Measurements from ENCODE around the gene VEPH1. TPM values are rescaled to one million over a fixed set of nuclear protein-coding genes. Genes with fewer than 3 reads are reported as not detected.
"Not testable (repeated sequence)": the region's sequence is repeated elsewhere in the genome, so short reads cannot be mapped to it uniquely, and the experiment has no call there.

VEPH1 gene
- total RNA-seq, 2 experiments from 2014 or later = not detected

- H3K4me3 Mint-ChIP-seq; H3K27ac Mint-ChIP-seq; DNase-seq; CTCF ChIA-PET; ATAC-seq; H3K9me3 Mint-ChIP-seq (ENCODE audit: low read depth); H3K27me3 Mint-ChIP-seq; H3K4me1 Mint-ChIP-seq; H3K36me3 Mint-ChIP-seq: not testable (repeated sequence)
These were observed 154.7 kb downstream of the VEPH1 start for GRCh38 chr3:157348304-157349075.

- H3K4me3 Mint-ChIP-seq = no peak overlapping the region
- CTCF ChIA-PET = no interaction called here
- no peak overlapping the region for H3K27ac Mint-ChIP-seq
- DNase-seq (no peak), ATAC-seq (no peak)
- no peaks in the 10 kb centered on the region for H3K36me3 Mint-ChIP-seq
- H3K4me1 Mint-ChIP-seq = no peaks in the 10 kb centered on the region
- no peaks in the 10 kb centered on the region for H3K9me3 Mint-ChIP-seq (ENCODE audit: low read depth)
- no peaks in the 10 kb centered on the region for H3K27me3 Mint-ChIP-seq
These were observed 155.5 kb downstream of the VEPH1 start for GRCh38 chr3:157347577-157348303.

GRCh38 chr3:157336252-157337009, 166.8 kb downstream of the VEPH1 start:
- H3K36me3 Mint-ChIP-seq = no peaks in the 10 kb centered on the region
- H3K27ac Mint-ChIP-seq = no peak overlapping the region
- DNase-seq (no peak), ATAC-seq (no peak)
- no peaks in the 10 kb centered on the region for H3K4me1 Mint-ChIP-seq
- H3K27me3 Mint-ChIP-seq = no peaks in the 10 kb centered on the region
- no peaks in the 10 kb centered on the region for H3K9me3 Mint-ChIP-seq (ENCODE audit: low read depth)
- H3K4me3 Mint-ChIP-seq = no peak overlapping the region
- CTCF ChIA-PET = no interaction called here

- Mint-ChIP-seq H3K27me3 (no peaks in the 10 kb centered on the region), H3K9me3 (ENCODE audit: low read depth) (no peaks in the 10 kb centered on the region), H3K4me3 (no peak overlapping the region), H3K27ac (no peak overlapping the region), H3K4me1 (no peaks in the 10 kb centered on the region), H3K36me3 (no peaks in the 10 kb centered on the region)
- ATAC-seq (no peak), DNase-seq (no peak)
- CTCF ChIA-PET = no interaction called here
These were observed 167.8 kb downstream of the VEPH1 start for GRCh38 chr3:157335233-157336076.

- no peak for ATAC-seq
- Mint-ChIP-seq H3K4me3 (no peak overlapping the region), H3K27ac (no peak overlapping the region), H3K4me1 (no peaks in the 10 kb centered on the region), H3K27me3 (no peaks in the 10 kb centered on the region), H3K9me3 (ENCODE audit: low read depth) (no peaks in the 10 kb centered on the region), H3K36me3 (no peaks in the 10 kb centered on the region)
- DNase-seq = no peak
- CTCF ChIA-PET = no interaction called here
These were observed 169.6 kb downstream of the VEPH1 start for GRCh38 chr3:157333551-157333991.

- Mint-ChIP-seq H3K4me3 (no peak overlapping the region), H3K4me1 (no peaks in the 10 kb centered on the region), H3K27ac (no peak overlapping the region), H3K36me3 (no peaks in the 10 kb centered on the region), H3K9me3 (ENCODE audit: low read depth) (no peaks in the 10 kb centered on the region), H3K27me3 (no peaks in the 10 kb centered on the region)
- CTCF ChIA-PET = no interaction called here
- ATAC-seq = no peak
- no peak for DNase-seq
These were observed 173.0 kb downstream of the VEPH1 start for GRCh38 chr3:157330206-157330605.

- no peaks in the 10 kb centered on the region for H3K4me1 Mint-ChIP-seq
- no peaks in the 10 kb centered on the region for H3K36me3 Mint-ChIP-seq
- CTCF ChIA-PET = no interaction called here
- DNase-seq = no peak
- H3K27ac Mint-ChIP-seq = no peak overlapping the region
- no peak for ATAC-seq
- no peaks in the 10 kb centered on the region for H3K27me3 Mint-ChIP-seq
- no peaks in the 10 kb centered on the region for H3K9me3 Mint-ChIP-seq (ENCODE audit: low read depth)
- no peak overlapping the region for H3K4me3 Mint-ChIP-seq
These were observed 173.7 kb downstream of the VEPH1 start for GRCh38 chr3:157329551-157329950.

- ATAC-seq = no peak
- DNase-seq = no peak
- Mint-ChIP-seq H3K36me3 (no peaks in the 10 kb centered on the region), H3K9me3 (ENCODE audit: low read depth) (no peaks in the 10 kb centered on the region), H3K27ac (no peak overlapping the region), H3K27me3 (no peaks in the 10 kb centered on the region), H3K4me3 (no peak overlapping the region), H3K4me1 (no peaks in the 10 kb centered on the region)
- CTCF ChIA-PET = no interaction called here
These were observed 175.4 kb downstream of the VEPH1 start for GRCh38 chr3:157327837-157328236.

GRCh38 chr3:157327018-157327417, 176.2 kb downstream of the VEPH1 start:
- Mint-ChIP-seq H3K27ac (no peak overlapping the region), H3K36me3 (no peaks in the 10 kb centered on the region), H3K4me1 (no peaks in the 10 kb centered on the region), H3K4me3 (no peak overlapping the region), H3K27me3 (peaks cover 2% of the 10 kb centered on the region), H3K9me3 (ENCODE audit: low read depth) (no peaks in the 10 kb centered on the region)
- ATAC-seq = no peak
- CTCF ChIA-PET = no interaction called here
- DNase-seq = no peak

- H3K36me3 Mint-ChIP-seq; H3K4me1 Mint-ChIP-seq; H3K27me3 Mint-ChIP-seq; H3K27ac Mint-ChIP-seq; CTCF ChIA-PET; ATAC-seq; H3K9me3 Mint-ChIP-seq (ENCODE audit: low read depth); DNase-seq; H3K4me3 Mint-ChIP-seq: not testable (repeated sequence)
These were observed 178.3 kb downstream of the VEPH1 start for GRCh38 chr3:157324869-157325268.

GRCh38 chr3:157323360-157323759, 179.9 kb downstream of the VEPH1 start:
- Mint-ChIP-seq H3K27me3 (peaks cover 4% of the 10 kb centered on the region), H3K4me1 (no peaks in the 10 kb centered on the region), H3K36me3 (no peaks in the 10 kb centered on the region), H3K27ac (no peak overlapping the region), H3K4me3 (no peak overlapping the region), H3K9me3 (ENCODE audit: low read depth) (no peaks in the 10 kb centered on the region)
- DNase-seq = no peak
- no peak for ATAC-seq
- CTCF ChIA-PET = no interaction called here

GRCh38 chr3:157319672-157320071, 183.5 kb downstream of the VEPH1 start:
- CTCF ChIA-PET = no interaction called here
- Mint-ChIP-seq H3K4me3 (no peak overlapping the region), H3K9me3 (ENCODE audit: low read depth) (no peaks in the 10 kb centered on the region)

GRCh38 chr3:157318639-157319288, 184.5 kb downstream of the VEPH1 start:
- CTCF ChIA-PET = no interaction called here
- DNase-seq (no peak), ATAC-seq (no peak)
- H3K4me1 Mint-ChIP-seq = no peaks in the 10 kb centered on the region
- H3K27me3 Mint-ChIP-seq = peaks cover 7% of the 10 kb centered on the region
- H3K9me3 Mint-ChIP-seq (ENCODE audit: low read depth) = no peaks in the 10 kb centered on the region
- no peak overlapping the region for H3K4me3 Mint-ChIP-seq
- no peak overlapping the region for H3K27ac Mint-ChIP-seq
- H3K36me3 Mint-ChIP-seq = no peaks in the 10 kb centered on the region

More at GRCh38 chr3:157319672-157320071, 183.5 kb downstream of the VEPH1 start:
- no peaks in the 10 kb centered on the region for H3K4me1 Mint-ChIP-seq
- H3K27me3 Mint-ChIP-seq = peaks cover 7% of the 10 kb centered on the region
- ATAC-seq (no peak), DNase-seq (no peak)
- no peaks in the 10 kb centered on the region for H3K36me3 Mint-ChIP-seq
- H3K27ac Mint-ChIP-seq = no peak overlapping the region
